Prostate gland (tissue), 2 donors: Measurements from ENCODE around the gene ZBTB25.

Source experiments
- POLR2AphosphoS5 ChIP-seq: sonication (generic); formaldehyde crosslinking; IDR thresholded peaks from one replicate; pipeline ENCODE4 v1.6.1; 2017; ENCODE audit warnings: antibody characterized with exemption
- TF ChIP-seq, protein P1 (sequence below), 4 experiments: fragments of 200-600 bp in 2 of 4; fragments of 450-650 bp in 2 of 4; sonication (generic) in 2 of 4; IDR thresholded peaks; 1 replicate in 3 of 4; 2 replicates in 1 of 4; pipeline ENCODE4 v1.5.1; 2016 to 2019; ENCODE audit warnings: antibody characterized with exemption in 4 of 4, mild to moderate bottlenecking in 2 of 4, moderate library complexity in 2 of 4

DNA sequence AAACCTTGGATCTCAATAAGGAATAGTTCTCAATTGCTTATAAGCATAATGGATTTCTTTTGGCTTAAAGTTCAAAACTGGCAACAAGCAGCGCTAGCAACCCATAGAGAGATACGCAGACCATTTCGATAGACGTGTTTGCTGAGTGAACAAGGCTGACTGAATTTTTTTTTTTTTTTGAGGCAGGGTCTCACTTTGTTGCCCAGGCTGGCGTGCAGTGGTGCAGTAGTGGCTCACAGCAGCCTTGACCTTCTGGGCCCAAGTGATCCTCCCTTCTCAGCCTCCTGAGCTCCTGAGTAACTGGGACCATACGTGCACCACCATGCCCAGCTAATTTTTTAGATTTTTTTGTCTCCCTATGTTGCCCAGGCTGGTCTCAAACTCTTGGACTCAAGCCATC lies 39.8 kb downstream of the ZBTB25 start:
- TF ChIP-seq POLR2AphosphoS5, result no peak
- TF ChIP-seq, protein P1, sequence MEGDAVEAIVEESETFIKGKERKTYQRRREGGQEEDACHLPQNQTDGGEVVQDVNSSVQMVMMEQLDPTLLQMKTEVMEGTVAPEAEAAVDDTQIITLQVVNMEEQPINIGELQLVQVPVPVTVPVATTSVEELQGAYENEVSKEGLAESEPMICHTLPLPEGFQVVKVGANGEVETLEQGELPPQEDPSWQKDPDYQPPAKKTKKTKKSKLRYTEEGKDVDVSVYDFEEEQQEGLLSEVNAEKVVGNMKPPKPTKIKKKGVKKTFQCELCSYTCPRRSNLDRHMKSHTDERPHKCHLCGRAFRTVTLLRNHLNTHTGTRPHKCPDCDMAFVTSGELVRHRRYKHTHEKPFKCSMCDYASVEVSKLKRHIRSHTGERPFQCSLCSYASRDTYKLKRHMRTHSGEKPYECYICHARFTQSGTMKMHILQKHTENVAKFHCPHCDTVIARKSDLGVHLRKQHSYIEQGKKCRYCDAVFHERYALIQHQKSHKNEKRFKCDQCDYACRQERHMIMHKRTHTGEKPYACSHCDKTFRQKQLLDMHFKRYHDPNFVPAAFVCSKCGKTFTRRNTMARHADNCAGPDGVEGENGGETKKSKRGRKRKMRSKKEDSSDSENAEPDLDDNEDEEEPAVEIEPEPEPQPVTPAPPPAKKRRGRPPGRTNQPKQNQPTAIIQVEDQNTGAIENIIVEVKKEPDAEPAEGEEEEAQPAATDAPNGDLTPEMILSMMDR (IDR thresholded peaks at IDR 0.05), result no peak
